GM15510 (cell line): ENCODE data around the gene ROR1.

Experiments
- POLR2A ChIP-seq: IDR thresholded peaks from 3 replicates; pipeline ENCODE4 v1.6.1; 2011; ENCODE audit warnings: borderline replicate concordance; ENCODE audit not compliant: insufficient read length; ENCODE audit errors: extremely low read depth

The ROR1 gene

DNA sequence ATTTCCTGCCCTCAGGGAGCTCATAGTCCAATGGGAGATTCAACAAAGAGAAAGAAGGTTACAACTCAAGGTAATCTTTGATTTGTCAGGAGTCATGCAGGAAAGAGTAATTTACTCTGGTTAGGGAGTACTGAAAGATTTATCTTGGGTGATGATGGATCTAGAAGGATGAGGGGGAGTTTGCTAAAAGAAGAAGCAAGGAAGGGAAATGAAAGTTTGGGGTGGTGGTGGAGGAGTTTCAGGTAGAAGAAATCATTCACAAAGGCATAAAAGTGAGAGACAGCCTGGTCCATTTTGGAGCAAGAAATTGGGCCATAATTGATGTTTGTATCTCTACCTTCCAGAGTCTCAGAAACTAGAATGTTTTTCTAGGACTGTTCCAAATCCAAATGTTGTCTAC, 116.7 kb downstream of the ROR1 start:
- no peak for TF ChIP-seq POLR2A

DNA sequence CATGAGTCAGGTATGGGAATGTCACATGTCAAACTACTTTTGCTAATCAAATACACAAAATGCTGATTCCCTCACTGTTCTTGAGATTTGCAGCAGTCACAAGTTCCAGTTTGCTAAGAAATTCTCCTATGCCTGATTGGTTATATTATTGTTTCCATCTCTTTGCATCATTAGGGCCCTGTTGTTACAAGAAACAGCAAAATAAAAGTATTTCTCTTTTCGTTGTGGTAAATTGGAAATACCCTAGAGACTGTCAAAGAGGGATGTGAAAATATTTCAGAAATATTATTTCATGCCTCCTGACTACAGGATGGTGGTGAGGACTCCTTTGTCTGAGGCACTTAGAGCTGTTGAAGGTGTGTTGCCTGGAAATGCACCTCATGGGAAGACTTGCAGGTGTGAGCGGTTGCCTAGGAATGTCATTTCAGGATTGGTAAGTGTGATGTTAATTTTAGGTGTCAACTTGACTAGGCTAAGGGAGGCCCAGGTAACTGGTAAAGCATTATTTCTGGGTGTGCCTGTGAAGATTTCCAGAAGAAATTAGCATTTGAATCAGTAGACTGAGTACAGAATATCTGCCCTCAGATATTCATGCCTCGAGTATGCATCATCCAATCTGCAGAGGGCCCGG, 117.4 kb downstream of the ROR1 start:
- TF ChIP-seq POLR2A: no peak

DNA sequence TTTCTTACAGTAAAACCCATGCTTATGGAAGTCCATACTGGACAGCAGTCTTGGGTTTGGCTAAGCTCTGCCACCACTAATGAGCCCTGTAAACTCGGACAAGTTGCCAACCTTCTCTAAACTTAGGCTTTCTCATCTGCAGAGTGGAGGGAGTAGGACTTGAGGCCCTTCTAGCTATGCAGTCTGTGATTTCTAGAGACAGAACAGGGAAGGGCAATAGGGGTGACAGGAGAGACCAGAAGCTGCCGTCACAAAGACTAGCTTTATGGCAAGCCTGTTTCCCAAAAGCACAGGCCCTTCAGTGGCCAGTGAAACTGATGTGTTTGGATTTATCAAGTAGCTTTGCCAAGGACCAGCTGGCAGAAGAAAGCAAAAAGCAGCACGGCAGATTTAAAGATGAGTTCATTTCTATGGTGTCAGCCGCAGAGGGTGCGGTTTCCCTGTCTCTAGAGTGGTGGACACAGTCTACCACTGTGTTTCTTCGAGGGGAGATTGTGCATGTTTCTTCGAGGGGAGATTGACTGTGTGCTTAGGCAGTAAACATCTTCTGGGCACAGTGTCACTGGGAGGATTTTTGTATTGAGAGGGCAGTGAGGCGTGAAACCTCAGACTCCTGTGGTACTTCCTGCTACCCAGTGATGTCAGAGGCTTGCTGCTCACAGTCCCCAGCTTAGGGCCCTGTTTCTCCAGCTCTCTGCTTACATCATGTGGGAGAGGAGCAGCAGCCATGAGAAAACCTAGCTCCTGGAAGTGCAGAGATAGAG, 119.0 kb downstream of the ROR1 start:
- TF ChIP-seq POLR2A: no peak

DNA sequence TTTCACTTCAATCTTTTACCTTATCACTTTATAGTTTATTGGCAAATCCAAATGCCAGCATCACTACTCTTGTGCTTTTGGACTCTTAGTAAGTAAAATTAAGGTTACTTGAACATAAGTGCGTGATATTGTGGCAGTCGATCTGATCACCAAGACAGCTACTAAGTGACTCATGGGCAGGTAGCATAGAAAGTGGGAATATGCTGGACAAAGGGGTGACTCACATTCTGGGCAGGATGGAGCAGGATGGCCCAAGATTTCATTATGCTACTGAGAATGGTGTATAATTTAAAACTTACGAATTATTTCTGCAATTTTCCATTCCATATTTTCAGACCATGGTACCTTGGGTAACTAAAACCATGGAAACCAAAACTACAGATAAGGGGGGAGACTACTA, 120.2 kb downstream of the ROR1 start:
- no peak for TF ChIP-seq POLR2A

DNA sequence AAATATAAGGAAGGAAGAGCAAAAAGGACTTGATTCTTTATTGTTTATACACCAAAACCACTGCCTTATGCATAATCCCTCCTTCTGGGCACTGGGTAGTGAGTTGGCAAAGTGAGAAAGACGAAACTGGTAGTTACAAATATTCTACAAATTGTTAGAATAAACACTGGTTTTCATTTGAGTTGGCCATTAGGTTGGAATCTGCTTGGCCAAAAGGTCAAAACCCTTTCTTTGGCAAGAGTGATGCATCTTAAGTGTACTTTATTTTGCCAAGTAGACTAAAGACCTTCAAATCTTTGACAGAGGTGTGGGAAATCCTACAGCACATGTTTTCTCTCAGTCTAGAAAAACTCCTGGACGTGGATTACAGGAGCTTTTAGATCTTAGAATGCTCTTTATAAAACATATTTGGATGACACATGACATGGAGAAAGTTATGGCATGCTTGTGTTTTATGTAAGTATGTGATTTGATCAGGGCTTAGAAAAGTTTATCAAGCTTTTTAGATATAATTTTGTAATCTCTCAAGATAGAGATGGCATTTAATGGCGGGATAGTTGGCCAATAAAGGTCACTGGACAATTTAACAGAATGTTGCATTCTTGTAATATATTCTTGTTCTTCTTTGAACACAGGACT, 120.9 kb downstream of the ROR1 start:
- TF ChIP-seq POLR2A: no peak

DNA sequence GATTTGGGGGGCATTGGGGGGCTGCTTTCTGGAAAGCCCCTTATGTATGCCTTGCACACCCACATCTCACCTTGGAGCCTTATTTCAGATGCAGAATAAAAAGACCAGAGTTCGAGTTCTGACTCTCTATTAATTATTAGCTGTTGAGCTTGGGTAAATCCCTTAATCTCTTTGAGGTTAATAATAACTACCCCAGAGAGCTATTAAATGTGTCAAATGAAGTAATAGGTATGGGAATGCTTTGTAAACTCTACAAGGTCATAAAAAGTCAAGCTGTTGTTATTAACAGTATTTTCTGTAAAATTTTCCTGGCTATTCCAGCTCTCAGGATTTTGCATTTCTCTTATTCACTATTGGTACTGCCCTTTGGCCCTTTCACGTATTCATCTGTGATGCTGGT, 122.9 kb downstream of the ROR1 start:
- TF ChIP-seq POLR2A: no peak

DNA sequence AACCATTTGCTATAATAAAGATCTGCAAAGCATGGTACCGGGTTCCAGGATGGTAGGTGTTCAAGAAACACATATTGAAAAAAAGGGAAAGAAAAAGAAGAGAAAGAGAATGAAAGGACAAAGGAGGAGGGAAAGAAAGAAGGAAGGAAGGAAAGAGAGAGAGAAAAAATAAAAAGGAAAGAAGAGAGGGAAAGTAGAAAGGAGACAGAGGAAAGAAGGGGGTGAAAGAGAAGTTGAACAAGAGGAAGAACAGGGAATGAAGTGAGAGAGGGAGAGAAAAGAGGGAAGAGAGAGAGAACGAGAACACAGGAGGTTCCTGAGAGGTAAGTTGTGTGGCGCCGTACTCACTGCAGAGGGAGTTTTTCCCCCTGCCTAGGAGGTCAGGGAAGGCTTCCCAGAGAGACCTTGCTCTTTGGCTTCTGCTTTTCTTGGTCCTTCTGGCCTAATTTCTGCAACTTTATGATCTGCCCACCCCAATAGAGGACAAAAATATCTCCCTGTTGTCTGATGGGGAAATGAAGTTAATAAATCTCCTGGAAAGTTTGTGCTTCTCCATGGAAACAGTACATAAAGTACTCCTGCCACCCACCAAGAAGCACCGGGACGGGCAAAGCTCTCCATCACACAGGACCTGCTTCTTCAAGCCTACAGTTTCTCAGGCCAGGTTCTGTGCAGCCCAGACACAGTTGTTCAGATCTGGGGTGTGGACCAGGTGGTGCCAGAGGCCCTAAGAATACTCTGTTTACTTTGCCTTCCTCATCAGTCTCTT, 124.8 kb downstream of the ROR1 start:
- no peak for TF ChIP-seq POLR2A

DNA sequence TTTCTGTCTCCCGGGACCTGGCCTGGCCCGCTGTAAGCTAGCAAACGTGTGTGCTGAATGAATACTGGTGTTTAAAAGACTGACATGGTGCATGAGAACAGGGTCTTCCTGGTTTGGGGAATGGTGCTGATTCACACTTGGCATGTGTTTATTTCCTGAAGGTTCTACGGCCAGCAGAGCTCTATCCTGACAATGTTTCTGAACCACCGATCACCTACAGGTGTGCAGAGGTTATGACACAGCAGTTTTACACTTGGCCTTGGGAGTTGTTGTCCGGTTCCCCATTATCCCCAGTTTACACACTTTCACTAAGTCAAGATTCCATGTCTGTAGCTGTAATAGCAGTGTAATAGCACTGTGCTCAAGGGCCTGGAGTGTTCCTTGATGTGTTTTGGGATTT, 127.3 kb downstream of the ROR1 start:
- no peak for TF ChIP-seq POLR2A

DNA sequence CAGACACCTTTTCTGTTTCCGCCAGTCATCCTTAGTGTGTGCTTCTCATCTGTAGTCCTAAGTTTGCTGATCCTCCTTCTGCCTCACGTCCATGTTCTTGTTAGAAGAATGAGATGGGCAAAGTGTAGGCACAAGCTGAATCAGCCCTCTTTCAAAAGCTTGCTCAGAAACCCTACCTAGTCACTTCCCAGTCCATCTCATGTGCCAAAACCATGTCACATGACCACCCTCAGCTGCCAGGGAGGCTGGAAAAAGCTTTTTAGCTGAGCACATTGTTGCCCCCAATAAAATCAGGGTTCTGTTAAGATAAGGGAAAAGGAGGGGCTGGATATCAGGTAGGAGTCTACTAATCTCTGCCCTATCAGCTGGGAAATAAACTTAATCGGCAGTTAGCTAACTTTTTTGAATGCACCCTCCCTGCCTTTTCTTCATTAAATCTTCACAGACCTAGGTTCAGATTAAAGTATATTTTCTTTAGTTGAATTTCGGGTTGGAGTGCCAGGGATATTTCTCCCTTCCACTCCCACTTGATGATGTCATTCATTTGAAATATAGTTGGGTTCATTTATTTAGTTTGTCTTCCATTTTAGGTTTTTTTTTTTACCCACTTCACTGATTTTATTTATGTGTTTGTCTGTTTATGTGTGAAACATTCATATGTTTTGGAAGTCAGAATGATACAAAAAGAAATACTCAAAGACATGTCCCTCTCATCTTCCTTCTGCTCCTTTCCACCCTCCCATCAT, 129.2 kb downstream of the ROR1 start:
- TF ChIP-seq POLR2A: no peak

DNA sequence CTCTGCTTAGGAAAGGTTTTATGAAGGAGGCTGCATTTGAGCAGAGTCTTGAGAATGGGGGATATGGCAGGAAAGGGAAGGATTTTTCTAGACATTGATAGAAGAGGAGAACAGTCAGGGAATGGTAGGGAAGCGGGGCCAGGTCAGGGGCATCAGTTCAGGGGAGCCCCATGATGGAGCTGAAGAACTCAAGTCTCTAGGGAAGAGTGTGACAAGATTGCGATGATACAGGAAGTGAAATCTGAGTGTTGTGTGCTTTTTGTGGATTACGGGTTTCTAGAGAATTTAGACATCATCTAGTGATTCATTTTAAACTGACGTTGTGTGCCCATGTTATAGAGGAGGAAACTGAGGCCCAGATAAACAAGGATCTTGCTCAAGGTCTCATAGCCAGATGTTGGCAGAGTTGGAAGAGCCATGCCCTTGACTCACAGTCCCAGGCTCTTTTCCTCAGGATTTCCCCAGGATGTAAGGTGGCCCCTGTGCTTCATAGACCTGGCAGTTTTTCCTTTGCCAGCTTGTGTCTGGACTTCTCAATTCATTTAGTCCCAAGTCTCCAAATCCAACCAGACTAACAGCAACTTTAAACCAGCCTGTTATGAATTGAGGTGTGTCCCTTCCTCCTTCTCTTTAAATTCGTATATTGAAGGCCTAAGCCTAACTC, 130.3 kb downstream of the ROR1 start:
- TF ChIP-seq POLR2A: no peak

DNA sequence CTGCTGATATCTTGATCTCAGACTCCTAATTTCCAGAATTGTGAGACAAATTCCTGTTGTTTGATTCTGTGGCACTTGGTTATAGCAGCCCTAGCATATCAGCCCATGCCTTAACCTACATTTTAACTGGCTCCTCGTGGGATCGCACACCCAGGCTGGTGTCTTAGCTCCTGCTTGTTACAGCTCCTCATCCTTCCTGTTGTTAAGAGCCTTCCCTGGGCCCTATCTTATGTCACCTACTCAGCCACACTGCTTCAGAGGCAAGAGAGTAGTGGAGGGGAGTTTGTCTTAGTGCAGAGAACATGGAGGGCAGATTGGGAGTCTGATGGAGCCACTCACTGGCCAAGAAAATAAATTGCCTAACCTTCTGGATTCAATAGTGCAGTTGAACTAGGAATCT, 131.0 kb downstream of the ROR1 start:
- no peak for TF ChIP-seq POLR2A

DNA sequence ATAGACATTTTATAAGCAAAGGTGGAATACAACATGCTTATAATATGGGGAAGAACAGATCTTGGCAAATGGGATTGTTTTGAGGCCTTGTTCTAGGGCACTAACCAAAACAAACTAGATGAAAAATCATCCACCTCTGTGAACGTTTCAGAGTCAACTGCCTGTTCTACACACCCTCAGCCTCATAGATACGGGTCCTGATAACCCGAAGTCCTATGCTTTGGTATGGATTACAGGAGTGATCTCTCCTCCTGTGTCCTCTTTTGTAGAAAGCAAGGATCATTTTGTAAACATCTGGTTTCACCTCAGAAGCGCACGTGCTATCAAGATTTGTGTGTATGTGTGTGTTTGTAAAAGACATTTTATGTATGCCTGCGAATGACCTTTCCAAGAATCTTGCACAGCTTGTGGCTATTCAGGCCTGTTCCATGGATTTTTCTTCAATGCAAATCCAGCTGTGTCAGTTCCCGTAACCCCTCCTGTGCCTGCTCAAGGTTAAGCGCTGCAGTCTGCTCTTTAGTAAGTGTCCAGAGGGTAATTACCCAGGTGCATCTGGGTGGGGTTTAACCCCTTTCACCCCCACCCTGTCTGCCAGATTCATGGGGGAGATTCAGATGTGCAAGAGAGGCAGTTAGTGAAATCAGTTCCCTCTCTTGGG, 132.4 kb downstream of the ROR1 start:
- TF ChIP-seq POLR2A: no peak

DNA sequence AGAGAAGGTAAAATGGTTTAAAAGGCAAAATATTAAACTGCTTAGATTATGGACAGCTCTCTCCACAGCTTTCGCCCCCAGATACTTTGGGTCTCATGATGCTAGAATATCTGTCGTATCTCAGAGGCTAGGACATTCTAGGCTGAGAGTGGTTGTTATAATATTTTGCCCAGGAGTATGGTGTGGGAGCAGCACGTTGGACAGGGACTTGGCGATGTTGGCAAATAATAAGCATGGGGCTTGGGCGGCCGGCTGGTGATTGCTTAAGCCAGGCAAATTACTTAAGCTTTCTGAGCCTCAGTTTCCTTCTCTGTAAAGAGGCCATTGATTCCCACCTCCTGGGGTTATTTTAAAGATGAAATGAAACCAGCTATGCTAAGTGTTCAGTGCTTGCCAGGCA, 133.2 kb downstream of the ROR1 start:
- no peak for TF ChIP-seq POLR2A
